Endothelial cell of umbilical vein (primary cell): Measurements from ENCODE around the gene ZNF214.

Experiments used
- CTCF ChIP-seq, 2 donors: IDR thresholded peaks; 1 replicate in 1 of 2; 2 replicates in 1 of 2; pipeline ENCODE4 v1.5.1; 2011; ENCODE audit warnings: low read length in 2 of 2, mild to moderate bottlenecking in 2 of 2, moderate library complexity in 2 of 2, control low read depth in 1 of 2, inconsistent platforms in 1 of 2, low read depth in 1 of 2; ENCODE audit not compliant: insufficient read depth in 1 of 2; ENCODE audit errors: extremely low read depth in 1 of 2
- EZH2 ChIP-seq: IDR thresholded peaks from 2 replicates; pipeline ENCODE4 v1.6.1; 2012; ENCODE audit warnings: borderline replicate concordance, low read depth, mild to moderate bottlenecking, moderate library complexity, low read length, inconsistent platforms; ENCODE audit not compliant: severe bottlenecking
- JUN ChIP-seq: IDR thresholded peaks from 2 replicates; pipeline ENCODE4 v1.6.1; 2011; ENCODE audit warnings: borderline replicate concordance, low read depth; ENCODE audit not compliant: insufficient read length, insufficient read depth
- MAX ChIP-seq: IDR thresholded peaks from 2 replicates; pipeline ENCODE4 v1.6.1; 2011; ENCODE audit not compliant: insufficient read depth, insufficient read length
- POLR2A ChIP-seq: IDR thresholded peaks from 2 replicates; pipeline ENCODE4 v1.6.1; 2012; ENCODE audit warnings: low read depth, mild to moderate bottlenecking, control low read depth, low read length
- POLR2AphosphoS5 ChIP-seq: IDR thresholded peaks from 2 replicates; pipeline ENCODE4 v1.6.1; 2012; ENCODE audit warnings: low read depth, mild to moderate bottlenecking, control low read depth, low read length, moderate library complexity; ENCODE audit not compliant: insufficient read depth

- TF ChIP-seq CTCF (IDR thresholded peaks at IDR 0.05; ENCODE audit: extremely low read depth in 1 of 2, insufficient read depth in 1 of 2, low read depth in 1 of 2, low read length in 2 of 2) (no peak), POLR2A (no peak), JUN (no peak), MAX (no peak), EZH2 (no peak), POLR2AphosphoS5 (no peak)
Observed at GRCh38 chr11:6991227-6991626, 28.9 kb downstream of the ZNF214 start.
